ENCODE data around the gene FOCAD.
"Not testable (repeated sequence)": the region's sequence is repeated elsewhere in the genome, so short reads cannot be mapped to it uniquely, and the experiment has no call there.

Gene FOCAD

DNA sequence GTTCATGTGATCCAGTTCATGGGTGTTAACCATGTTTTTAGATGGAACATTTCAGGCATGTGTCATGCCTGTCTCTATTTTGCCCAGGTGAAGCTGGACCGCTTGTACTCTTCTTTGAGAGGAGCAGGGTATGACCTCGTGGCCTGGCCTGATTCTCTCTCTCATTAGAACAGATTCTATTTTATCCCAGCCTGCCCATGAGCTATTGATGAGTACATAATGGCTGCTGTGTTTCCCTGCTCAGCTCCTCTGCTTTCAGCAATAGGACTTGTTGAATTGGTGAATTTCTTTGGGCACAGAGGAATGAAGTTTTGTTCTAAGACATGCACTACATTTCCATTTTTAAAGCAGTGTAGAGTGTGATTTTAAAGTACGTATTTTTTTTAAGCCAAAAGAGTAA, 261.2 kb downstream of the FOCAD start:
- no peak overlapping the region for H3K4me3 ChIP-seq (ENCODE audit: low read depth, low read length)
- TF ChIP-seq, protein P1, sequence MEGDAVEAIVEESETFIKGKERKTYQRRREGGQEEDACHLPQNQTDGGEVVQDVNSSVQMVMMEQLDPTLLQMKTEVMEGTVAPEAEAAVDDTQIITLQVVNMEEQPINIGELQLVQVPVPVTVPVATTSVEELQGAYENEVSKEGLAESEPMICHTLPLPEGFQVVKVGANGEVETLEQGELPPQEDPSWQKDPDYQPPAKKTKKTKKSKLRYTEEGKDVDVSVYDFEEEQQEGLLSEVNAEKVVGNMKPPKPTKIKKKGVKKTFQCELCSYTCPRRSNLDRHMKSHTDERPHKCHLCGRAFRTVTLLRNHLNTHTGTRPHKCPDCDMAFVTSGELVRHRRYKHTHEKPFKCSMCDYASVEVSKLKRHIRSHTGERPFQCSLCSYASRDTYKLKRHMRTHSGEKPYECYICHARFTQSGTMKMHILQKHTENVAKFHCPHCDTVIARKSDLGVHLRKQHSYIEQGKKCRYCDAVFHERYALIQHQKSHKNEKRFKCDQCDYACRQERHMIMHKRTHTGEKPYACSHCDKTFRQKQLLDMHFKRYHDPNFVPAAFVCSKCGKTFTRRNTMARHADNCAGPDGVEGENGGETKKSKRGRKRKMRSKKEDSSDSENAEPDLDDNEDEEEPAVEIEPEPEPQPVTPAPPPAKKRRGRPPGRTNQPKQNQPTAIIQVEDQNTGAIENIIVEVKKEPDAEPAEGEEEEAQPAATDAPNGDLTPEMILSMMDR (IDR thresholded peaks at IDR 0.05; ENCODE audit: borderline replicate concordance, insufficient read depth, low read depth, low read length): no peak

DNA sequence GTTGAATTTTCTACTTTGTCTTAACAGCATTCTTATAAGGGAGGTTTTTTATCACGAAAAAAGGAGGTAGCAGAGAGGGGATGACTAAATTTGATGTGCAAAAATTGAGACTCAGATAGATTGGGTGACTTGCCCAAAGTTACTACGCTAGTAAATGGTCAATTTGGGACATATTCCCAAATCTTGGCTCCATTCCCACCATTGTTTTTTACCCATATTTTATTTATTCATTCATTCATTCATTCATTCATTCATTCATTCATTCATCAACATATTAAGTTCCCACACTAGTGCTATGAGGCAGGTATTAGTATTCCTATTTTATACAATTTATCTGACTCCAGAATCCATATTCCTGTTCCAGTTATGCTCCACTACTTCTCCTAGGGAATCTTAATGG, 261.8 kb downstream of the FOCAD start:
- TF ChIP-seq, protein P1 (IDR thresholded peaks at IDR 0.05; ENCODE audit: borderline replicate concordance, insufficient read depth, low read depth, low read length): no peak
- H3K4me3 ChIP-seq (ENCODE audit: low read depth, low read length): no peak overlapping the region

DNA sequence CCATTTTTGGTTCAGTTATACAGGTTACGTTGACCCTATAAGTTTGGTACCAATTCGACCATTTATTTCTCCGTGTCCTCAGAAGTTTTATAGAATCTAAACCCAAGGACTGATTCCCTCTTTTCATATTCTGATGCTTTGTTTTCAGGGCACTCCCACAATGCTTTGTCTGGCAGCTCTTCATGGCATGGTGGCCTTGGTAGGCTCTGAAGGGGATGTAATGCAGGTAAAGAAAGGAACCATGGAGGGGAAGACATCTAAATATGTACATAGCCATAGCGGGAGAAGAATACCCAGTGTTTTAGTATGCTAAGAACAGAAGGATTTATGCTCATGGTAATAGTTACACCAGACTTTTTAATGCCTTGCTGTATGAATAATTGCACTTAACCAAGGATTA, 264.6 kb downstream of the FOCAD start:
- no peak overlapping the region for H3K4me3 ChIP-seq (ENCODE audit: low read depth, low read length)
- TF ChIP-seq, protein P1 (IDR thresholded peaks at IDR 0.05; ENCODE audit: borderline replicate concordance, insufficient read depth, low read depth, low read length): no peak

DNA sequence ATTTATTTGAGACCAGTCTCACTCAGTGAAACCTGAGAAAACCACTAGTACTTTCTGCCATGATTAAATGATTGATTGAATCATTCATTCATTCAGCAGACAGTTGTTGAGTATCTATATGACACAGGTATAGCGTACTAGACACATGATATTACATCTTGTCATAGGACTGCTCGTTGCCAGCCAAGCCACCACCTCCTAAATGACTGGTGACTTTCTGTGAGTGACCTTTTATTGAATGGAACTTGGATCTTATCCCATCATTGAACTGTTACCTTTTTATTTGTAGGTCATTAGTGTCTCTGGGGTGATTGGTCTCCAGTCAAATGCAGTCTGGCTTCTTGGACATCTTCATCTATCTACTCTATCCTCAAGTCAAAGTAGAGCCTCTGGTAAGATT, 266.6 kb downstream of the FOCAD start:
- H3K4me3 ChIP-seq (ENCODE audit: low read depth, low read length): no peak overlapping the region
- TF ChIP-seq, protein P1 (IDR thresholded peaks at IDR 0.05; ENCODE audit: borderline replicate concordance, insufficient read depth, low read depth, low read length): no peak

DNA sequence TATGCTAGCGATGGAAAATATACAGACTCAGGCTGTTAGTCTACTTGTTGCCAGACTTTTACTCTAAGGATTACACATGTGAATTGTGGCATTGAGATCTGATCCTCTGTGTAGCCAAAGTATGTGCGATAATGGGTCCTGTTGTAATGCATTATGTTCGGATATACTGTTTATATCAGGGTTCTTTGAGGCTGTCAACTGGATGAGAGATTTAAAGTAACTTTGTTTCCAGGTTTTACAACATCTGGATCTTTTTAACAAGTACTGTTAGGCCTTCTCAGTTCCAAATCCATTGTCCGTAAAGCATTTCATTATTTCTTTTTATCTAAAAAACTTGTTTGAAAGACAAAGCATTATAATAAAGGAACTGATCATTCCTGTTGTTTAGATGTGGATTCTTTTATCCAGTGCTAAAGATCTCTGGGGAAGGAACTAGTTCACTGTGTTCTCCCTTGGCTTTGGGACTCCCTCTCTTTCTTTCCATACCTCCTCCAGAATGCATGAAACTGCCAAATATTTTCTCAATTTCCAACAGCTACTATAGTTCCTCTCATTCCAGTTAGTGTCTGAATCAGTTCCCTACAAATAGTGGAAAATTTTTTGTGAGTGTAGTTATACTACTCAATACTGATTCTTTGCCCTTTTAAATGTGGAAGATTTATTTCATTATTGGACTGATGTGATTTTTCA, 278.6 kb downstream of the FOCAD start:
- H3K4me3 ChIP-seq (ENCODE audit: low read depth, low read length): no peak overlapping the region
- TF ChIP-seq, protein P1 (IDR thresholded peaks at IDR 0.05; ENCODE audit: borderline replicate concordance, insufficient read depth, low read depth, low read length): no peak

DNA sequence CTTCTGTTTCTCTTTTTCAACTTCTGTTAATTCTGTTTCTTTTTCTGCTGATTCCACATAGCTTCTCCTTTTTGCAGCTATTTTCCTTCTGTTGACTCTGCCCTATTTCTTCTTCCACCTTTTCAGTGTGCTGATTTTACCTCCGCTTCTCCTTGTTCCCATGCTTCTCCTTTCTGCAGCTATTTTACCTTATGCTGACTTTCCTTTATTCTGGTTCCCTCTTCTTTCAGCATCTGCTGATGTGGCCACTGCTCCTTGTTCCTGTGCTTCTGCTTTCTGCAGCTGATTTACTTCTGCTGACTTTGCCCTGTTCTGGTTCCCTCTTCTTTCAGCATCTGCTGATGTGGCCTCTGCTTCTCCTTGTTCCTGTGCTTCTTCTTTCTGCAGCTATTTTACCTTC, 288.6 kb downstream of the FOCAD start:
- TF ChIP-seq, protein P1 (IDR thresholded peaks at IDR 0.05; ENCODE audit: borderline replicate concordance, insufficient read depth, low read depth, low read length): no peak
- no peak overlapping the region for H3K4me3 ChIP-seq (ENCODE audit: low read depth, low read length)

DNA sequence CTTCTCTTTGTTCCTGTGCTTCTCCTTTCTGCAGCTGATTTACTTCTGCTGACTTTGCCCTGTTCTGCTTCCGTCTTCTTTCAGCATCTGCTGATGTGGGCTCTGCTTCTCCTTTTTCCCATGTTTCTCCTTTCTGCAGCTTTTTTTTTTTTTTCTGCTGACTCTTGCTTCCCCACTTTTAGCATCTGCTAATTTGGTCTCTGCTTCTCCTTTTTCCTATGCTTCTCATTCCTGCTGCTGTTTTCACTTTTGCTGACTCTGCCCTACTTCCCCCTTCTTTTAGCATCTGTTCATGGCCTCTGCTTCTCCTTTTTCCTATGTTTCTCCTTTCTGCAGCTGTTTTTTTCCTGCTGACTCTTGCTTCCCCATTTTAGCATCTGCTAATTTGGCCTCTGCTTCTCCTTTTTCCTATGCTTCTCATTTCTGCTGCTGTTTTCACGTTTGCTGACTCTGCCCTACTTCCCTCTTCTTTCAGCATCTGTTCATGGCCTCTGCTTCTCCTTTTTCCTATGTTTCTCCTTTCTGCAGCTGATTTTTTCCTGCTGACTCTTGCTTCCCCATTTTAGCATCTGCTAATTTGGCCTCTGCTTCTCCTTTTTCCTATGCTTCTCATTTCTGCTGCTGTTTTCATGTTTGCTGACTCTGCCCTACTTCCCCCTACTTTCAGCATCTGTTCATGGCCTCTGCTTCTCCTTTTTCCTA, 289.3 kb downstream of the FOCAD start:
- H3K4me3 ChIP-seq (ENCODE audit: low read depth, low read length): not testable (repeated sequence)

DNA sequence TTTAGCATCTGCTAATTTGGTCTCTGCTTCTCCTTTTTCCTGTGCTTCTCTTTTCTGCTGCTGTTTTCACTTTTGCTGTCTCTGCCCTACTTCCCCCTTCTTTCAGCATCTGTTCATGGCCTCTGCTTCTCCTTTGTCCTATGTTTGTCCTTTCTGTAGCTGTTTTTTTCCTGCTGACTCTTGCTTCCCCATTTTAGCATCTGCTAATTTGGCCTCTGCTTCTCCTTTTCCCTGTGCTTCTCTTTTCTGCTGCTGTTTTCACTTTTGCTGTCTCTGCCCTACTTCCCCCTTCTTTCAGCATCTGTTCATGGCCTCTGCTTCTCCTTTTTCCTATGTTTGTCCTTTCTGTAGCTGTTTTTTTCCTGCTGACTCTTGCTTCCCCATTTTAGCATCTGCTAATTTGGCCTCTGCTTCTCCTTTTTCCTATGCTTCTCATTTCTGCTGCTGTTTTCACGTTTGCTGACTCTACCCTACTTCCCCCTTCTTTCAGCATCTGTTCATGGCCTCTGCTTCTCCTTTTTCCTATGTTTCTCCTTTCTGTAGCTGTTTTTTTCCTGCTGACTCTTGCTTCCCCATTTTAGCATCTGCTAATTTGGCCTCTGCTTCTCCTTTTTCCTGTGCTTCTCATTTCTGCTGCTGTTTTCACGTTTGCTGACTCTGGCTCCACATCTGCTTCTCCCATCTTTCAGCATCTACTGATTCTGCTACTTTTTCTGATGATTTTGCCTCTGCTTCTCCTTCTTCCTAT, 290.3 kb downstream of the FOCAD start:
- H3K4me3 ChIP-seq (ENCODE audit: low read depth, low read length): not testable (repeated sequence)

All from GM12875 (cell line).